ENCODE data around the gene TPGS2.

The TPGS2 gene

GRCh38 chr18:36752929-36753865 is 75.6 kb downstream of the TPGS2 start:
- ChIA-PET POLR2A (no interaction called here), CTCF (interaction anchor here (0.9 to 3.2 kb wide), 3 partner anchors 65 to 655 kb away, joined by 3 to 20 read pairs (median 3); no protein-coding TSS in a partner anchor)
- DNase-seq (ENCODE audit: low read depth, low spot score): no peak
- TF ChIP-seq CTCF (IDR thresholded peaks at IDR 0.05; ENCODE audit: insufficient read depth, low read length, missing control alignments): no peak
- H3K4me3 ChIP-seq (ENCODE audit: low read depth, low read length): no peak overlapping the region

- no peak for TF ChIP-seq CTCF (IDR thresholded peaks at IDR 0.05; ENCODE audit: insufficient read depth, low read length, missing control alignments)
- CTCF ChIA-PET: interaction anchor here (4.0 kb wide), 1 partner anchor 58 kb away, joined by 27 read pairs; no protein-coding TSS in a partner anchor
- no peak for DNase-seq (ENCODE audit: low read depth, low spot score)
- H3K4me3 ChIP-seq (ENCODE audit: low read depth, low read length): no peak overlapping the region
- POLR2A ChIA-PET: no interaction called here
These were observed 83.4 kb downstream of the TPGS2 start for GRCh38 chr18:36745219-36745975.

- ChIA-PET POLR2A (no interaction called here), CTCF (interaction anchor here (0.9 to 4.0 kb wide), 4 partner anchors 10 to 57 kb away, joined by 3 to 27 read pairs (median 6); no protein-coding TSS in a partner anchor)
- TF ChIP-seq CTCF (IDR thresholded peaks at IDR 0.05; ENCODE audit: insufficient read depth, low read length, missing control alignments): no peak
- DNase-seq (ENCODE audit: low read depth, low spot score): peak; percentile 45
- no peak overlapping the region for H3K4me3 ChIP-seq (ENCODE audit: low read depth, low read length)
These were observed 84.4 kb downstream of the TPGS2 start for GRCh38 chr18:36744261-36744876.

All from AG04449 (cell line).